GM12892 (cell line): ENCODE measurements around the gene PCID2.

Experiments
- POLR2A ChIP-seq: IDR thresholded peaks from 2 replicates; pipeline ENCODE4 v1.6.1; 2011; ENCODE audit warnings: low read depth, low read length, control low read depth
- POLR2AphosphoS5 ChIP-seq: IDR thresholded peaks from 2 replicates; pipeline ENCODE4 v1.6.1; 2011; ENCODE audit warnings: low read depth, low read length, control low read depth

DNA sequence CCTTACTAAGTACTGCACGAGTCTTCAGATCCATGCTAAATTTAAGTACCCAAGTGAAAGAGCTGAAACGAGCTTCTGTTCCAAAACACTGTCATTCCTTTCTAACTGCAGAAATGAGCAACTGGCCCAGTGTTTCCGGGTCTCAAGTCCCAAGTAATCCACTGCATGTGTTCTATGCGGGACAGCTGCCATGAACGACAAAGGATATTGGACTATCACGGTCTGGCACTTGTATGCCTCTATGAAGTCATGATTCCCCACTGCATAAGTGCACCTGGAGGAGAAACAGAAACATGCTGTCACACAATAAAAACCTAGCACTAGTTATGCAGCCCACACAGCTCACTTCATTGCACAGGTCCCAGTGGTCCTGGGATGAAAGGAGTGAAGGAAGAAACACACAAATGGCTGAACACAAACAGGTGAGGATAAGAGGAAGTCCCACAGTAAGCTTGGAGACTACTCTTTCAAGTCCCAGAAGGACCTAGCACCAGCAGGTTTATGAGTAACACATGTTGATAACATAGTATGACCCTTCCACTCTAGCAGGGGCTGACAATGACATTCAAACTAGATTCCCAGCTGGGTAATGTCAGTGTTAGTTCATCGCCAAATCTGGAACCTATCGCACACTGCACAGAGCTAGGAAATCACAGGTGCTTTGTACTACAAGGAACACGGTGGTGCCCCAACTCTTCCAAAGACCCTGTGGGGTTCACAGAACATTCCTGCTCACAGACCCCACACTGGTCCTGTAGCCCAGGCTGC, 11.3 kb downstream of the PCID2 start:
- TF ChIP-seq POLR2A: no peak
- TF ChIP-seq POLR2AphosphoS5: no peak
